GM21825 (cell line): ENCODE results near the gene FHIP1A.

ENCODE experiments used
- ATAC-seq: cut with Tn5 transposase; IDR thresholded peaks from one replicate; pipeline ENCODE4 v1.9.1; 2021; ENCODE audit warnings: mild to moderate bottlenecking, moderate library complexity; ENCODE audit not compliant: unreplicated experiment

Gene FHIP1A

GRCh38 chr4:151417766-151418376, 8.9 kb downstream of the FHIP1A start:
- no peak for ATAC-seq

GRCh38 chr4:151418385-151418784, 9.4 kb downstream of the FHIP1A start:
- no peak for ATAC-seq

GRCh38 chr4:151418856-151419255, 9.9 kb downstream of the FHIP1A start:
- ATAC-seq: no peak

GRCh38 chr4:151420250-151420807, 11.4 kb downstream of the FHIP1A start:
- no peak for ATAC-seq

- ATAC-seq: no peak
Observed at GRCh38 chr4:151422854-151423253, 13.9 kb downstream of the FHIP1A start.

- ATAC-seq: no peak
Observed at GRCh38 chr4:151426513-151426912, 17.5 kb downstream of the FHIP1A start.

- no peak for ATAC-seq
Observed at GRCh38 chr4:151427266-151427665, 18.3 kb downstream of the FHIP1A start.

GRCh38 chr4:151428346-151428745, 19.4 kb downstream of the FHIP1A start:
- ATAC-seq: no peak

GRCh38 chr4:151429957-151430570, 21.1 kb downstream of the FHIP1A start:
- ATAC-seq: peak; percentile 74

GRCh38 chr4:151430740-151431457, 21.9 kb downstream of the FHIP1A start:
- no peak for ATAC-seq

- ATAC-seq: no peak
Observed at GRCh38 chr4:151431728-151432127, 22.8 kb downstream of the FHIP1A start.

GRCh38 chr4:151432654-151433053, 23.7 kb downstream of the FHIP1A start:
- no peak for ATAC-seq

- no peak for ATAC-seq
Observed at GRCh38 chr4:151434183-151434860, 25.3 kb downstream of the FHIP1A start.

- ATAC-seq: no peak
Observed at GRCh38 chr4:151436093-151436518, 27.1 kb downstream of the FHIP1A start.

GRCh38 chr4:151437505-151437904, 28.5 kb downstream of the FHIP1A start:
- no peak for ATAC-seq

- no peak for ATAC-seq
Observed at GRCh38 chr4:151438154-151438553, 29.2 kb downstream of the FHIP1A start.

- no peak for ATAC-seq
Observed at GRCh38 chr4:151439320-151439719, 30.3 kb downstream of the FHIP1A start.

GRCh38 chr4:151442002-151442401, 33.0 kb downstream of the FHIP1A start:
- no peak for ATAC-seq

GRCh38 chr4:151443247-151443646, 34.3 kb downstream of the FHIP1A start:
- ATAC-seq: no peak

GRCh38 chr4:151443752-151444151, 34.8 kb downstream of the FHIP1A start:
- no peak for ATAC-seq

GRCh38 chr4:151446208-151446607, 37.2 kb downstream of the FHIP1A start:
- ATAC-seq: no peak
